ENCODE measurements around the gene ELP4.

DNA sequence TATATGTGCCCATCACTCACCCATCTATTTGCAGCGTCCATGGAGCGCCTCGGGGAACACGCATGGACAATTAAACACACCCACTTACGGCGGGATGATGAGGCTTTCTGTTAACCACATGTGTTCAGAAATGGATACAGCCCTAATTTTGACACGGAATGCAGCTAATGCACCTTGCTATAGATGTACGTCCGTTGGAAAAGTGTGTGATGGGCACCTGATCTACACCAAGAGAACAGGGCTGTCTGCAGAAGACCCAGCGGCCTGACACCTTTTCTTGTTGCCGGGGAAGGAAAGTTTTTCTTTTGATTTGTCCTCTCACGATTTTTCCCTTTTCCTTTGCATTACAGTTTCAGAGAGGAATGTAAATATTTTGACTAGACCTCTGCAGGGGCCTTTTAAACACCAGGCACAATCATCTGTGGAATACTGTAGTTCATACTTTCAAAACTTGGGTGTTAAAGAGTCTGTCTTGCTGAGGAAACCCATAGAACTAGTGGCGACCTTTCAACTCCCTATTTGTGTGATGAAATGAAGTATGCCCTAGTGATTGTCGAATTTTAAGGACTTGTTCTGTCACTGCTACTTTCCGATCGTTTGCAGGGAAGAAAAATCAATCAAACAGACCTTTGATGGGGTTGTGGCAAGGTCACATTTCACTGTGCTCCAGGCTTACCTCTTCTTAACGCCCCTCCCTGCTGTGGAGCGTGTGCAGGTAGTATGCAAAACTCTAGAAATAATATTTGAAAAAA lies 318.1 kb downstream of the ELP4 start:
- TF ChIP-seq, protein P1, sequence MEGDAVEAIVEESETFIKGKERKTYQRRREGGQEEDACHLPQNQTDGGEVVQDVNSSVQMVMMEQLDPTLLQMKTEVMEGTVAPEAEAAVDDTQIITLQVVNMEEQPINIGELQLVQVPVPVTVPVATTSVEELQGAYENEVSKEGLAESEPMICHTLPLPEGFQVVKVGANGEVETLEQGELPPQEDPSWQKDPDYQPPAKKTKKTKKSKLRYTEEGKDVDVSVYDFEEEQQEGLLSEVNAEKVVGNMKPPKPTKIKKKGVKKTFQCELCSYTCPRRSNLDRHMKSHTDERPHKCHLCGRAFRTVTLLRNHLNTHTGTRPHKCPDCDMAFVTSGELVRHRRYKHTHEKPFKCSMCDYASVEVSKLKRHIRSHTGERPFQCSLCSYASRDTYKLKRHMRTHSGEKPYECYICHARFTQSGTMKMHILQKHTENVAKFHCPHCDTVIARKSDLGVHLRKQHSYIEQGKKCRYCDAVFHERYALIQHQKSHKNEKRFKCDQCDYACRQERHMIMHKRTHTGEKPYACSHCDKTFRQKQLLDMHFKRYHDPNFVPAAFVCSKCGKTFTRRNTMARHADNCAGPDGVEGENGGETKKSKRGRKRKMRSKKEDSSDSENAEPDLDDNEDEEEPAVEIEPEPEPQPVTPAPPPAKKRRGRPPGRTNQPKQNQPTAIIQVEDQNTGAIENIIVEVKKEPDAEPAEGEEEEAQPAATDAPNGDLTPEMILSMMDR (IDR thresholded peaks at IDR 0.05) = no peak
- TF ChIP-seq POLR2A (IDR thresholded peaks at IDR 0.05) = no peak
